ENCODE measurements around the gene WRAP73. TPM values are rescaled to one million over a fixed set of nuclear protein-coding genes. Genes with fewer than 3 reads are reported as not detected.

The WRAP73 gene
- total RNA-seq, 1 experiment from 2014 or later: 25.3 TPM

DNA sequence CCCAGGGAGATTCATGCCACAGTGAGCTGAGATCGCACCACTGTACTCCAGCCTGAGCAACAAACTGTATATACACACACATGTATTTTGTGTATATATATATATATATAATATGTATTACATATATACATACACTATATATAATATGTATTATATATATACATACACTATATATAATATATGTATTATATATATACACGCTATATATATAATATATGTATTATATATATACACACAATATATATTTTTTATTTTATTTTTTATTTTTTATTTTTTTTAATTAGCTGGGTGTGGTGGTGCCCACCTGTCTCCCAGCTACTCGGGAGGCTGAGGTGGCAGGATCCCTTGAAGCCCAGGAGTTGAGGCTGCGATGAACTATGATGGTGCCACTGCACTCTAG lies 11.7 kb upstream of the WRAP73 start:
- ChIA-PET CTCF (interaction anchor here (0.6 to 1.1 kb wide), 2 partner anchors 7 to 63 kb away, joined by 3 to 4 read pairs; no protein-coding TSS in a partner anchor), POLR2A (no interaction called here)
- Mint-ChIP-seq H3K27ac (ENCODE audit: low read depth, unreplicated experiment) (no peak overlapping the region), H3K9me3 (ENCODE audit: unreplicated experiment) (no peaks in the 10 kb centered on the region), H3K4me3 (ENCODE audit: unreplicated experiment) (no peak overlapping the region), H3K27me3 (ENCODE audit: insufficient read depth, unreplicated experiment) (no peaks in the 10 kb centered on the region), H3K4me1 (ENCODE audit: insufficient read depth, unreplicated experiment) (no peaks in the 10 kb centered on the region), H3K36me3 (ENCODE audit: insufficient read depth, unreplicated experiment) (no peaks in the 10 kb centered on the region)
- no peak for DNase-seq (ENCODE audit: unreplicated experiment)
- no TSS peak for BruUV-seq (replicated peaks)
- intact Hi-C loops (cut with micrococcal nuclease): no loop called here
- TF ChIP-seq, protein P1, sequence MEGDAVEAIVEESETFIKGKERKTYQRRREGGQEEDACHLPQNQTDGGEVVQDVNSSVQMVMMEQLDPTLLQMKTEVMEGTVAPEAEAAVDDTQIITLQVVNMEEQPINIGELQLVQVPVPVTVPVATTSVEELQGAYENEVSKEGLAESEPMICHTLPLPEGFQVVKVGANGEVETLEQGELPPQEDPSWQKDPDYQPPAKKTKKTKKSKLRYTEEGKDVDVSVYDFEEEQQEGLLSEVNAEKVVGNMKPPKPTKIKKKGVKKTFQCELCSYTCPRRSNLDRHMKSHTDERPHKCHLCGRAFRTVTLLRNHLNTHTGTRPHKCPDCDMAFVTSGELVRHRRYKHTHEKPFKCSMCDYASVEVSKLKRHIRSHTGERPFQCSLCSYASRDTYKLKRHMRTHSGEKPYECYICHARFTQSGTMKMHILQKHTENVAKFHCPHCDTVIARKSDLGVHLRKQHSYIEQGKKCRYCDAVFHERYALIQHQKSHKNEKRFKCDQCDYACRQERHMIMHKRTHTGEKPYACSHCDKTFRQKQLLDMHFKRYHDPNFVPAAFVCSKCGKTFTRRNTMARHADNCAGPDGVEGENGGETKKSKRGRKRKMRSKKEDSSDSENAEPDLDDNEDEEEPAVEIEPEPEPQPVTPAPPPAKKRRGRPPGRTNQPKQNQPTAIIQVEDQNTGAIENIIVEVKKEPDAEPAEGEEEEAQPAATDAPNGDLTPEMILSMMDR (IDR thresholded peaks at IDR 0.05; ENCODE audit: unreplicated experiment): no peak

DNA sequence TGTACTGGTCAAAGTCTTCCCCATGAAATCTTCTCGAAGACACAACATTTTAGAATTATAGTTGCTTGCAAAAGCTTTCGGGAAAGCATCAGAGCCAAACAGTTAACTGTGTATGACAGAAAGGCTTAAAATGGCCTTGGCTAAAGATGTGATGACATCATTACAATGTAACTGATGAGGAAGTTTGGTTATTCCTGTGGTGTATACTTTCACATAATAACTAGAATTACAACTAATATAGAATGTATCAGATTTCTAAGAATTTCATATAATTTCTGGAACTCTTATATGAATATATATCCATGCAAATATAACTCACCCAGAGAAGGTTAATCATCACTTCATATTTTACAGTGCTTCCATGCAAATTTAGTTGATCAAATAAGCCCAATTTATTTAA lies 10.8 kb upstream of the WRAP73 start:
- H3K27ac Mint-ChIP-seq (ENCODE audit: low read depth, unreplicated experiment): no peak overlapping the region
- BruUV-seq (replicated peaks): no TSS peak
- CTCF ChIA-PET: no interaction called here
- H3K4me3 Mint-ChIP-seq (ENCODE audit: unreplicated experiment): no peak overlapping the region
- no peaks in the 10 kb centered on the region for H3K27me3 Mint-ChIP-seq (ENCODE audit: insufficient read depth, unreplicated experiment)
- H3K4me1 Mint-ChIP-seq (ENCODE audit: insufficient read depth, unreplicated experiment): no peaks in the 10 kb centered on the region
- no peak for DNase-seq (ENCODE audit: unreplicated experiment)
- H3K9me3 Mint-ChIP-seq (ENCODE audit: unreplicated experiment): no peaks in the 10 kb centered on the region
- POLR2A ChIA-PET: no interaction called here
- no peaks in the 10 kb centered on the region for H3K36me3 Mint-ChIP-seq (ENCODE audit: insufficient read depth, unreplicated experiment)
- intact Hi-C loops (cut with micrococcal nuclease): no loop called here
- TF ChIP-seq, protein P1 (IDR thresholded peaks at IDR 0.05; ENCODE audit: unreplicated experiment): no peak

DNA sequence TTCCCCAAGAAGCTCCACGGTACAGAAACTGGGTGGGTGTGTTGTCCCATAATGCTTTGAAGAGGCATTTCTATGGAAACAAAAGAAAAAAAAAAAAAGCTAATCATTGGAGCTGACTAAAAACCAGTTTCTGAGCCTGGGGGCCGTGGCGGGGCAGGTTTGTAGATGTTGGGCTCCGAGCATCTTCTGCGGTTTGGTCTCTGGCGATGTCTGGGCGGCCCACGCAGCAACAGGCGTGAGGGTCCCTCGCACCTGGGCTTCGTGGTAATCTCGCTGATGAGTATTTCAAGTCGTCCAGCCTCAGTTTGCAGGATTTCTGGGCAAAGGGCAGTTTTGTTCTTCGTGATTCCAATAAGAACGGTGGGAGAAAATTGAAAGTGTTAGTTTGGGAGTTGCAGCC lies 9.2 kb upstream of the WRAP73 start:
- intact Hi-C loops (cut with micrococcal nuclease): no loop called here
- H3K27ac Mint-ChIP-seq (ENCODE audit: low read depth, unreplicated experiment): no peak overlapping the region
- ChIA-PET CTCF (no interaction called here), POLR2A (interaction anchor here (1.2 kb wide), 1 partner anchor 17 kb away, joined by 3 read pairs; no protein-coding TSS in a partner anchor)
- H3K36me3 Mint-ChIP-seq (ENCODE audit: insufficient read depth, unreplicated experiment): no peaks in the 10 kb centered on the region
- no peak for DNase-seq (ENCODE audit: unreplicated experiment)
- BruUV-seq (replicated peaks): no TSS peak
- no peak overlapping the region for H3K4me3 Mint-ChIP-seq (ENCODE audit: unreplicated experiment)
- no peaks in the 10 kb centered on the region for H3K9me3 Mint-ChIP-seq (ENCODE audit: unreplicated experiment)
- TF ChIP-seq, protein P1 (IDR thresholded peaks at IDR 0.05; ENCODE audit: unreplicated experiment): no peak
- no peaks in the 10 kb centered on the region for H3K4me1 Mint-ChIP-seq (ENCODE audit: insufficient read depth, unreplicated experiment)
- H3K27me3 Mint-ChIP-seq (ENCODE audit: insufficient read depth, unreplicated experiment): no peaks in the 10 kb centered on the region

DNA sequence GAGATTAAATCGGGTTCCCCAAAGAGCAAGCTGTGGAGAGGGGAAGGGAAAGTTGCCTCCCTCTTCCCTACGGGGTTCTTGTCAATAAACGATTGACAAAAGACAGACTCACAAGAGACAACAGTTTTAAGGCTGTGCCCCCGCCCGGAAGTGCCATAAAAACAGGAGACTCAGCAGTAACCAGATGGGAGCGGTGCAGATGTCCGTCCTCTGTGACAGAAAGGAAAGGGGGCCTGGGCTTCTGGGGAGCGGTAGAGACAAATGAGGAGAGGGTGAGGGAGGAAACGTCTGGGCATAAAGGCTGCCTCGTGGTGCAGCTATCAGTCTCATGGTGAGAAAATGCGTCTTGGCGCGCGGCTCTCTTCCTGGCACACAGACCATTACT lies 8.3 kb upstream of the WRAP73 start:
- no peak for DNase-seq (ENCODE audit: unreplicated experiment)
- Mint-ChIP-seq H3K4me3 (ENCODE audit: unreplicated experiment) (no peak overlapping the region), H3K4me1 (ENCODE audit: insufficient read depth, unreplicated experiment) (no peaks in the 10 kb centered on the region), H3K27me3 (ENCODE audit: insufficient read depth, unreplicated experiment) (no peaks in the 10 kb centered on the region), H3K9me3 (ENCODE audit: unreplicated experiment) (no peaks in the 10 kb centered on the region), H3K27ac (ENCODE audit: low read depth, unreplicated experiment) (no peak overlapping the region), H3K36me3 (ENCODE audit: insufficient read depth, unreplicated experiment) (no peaks in the 10 kb centered on the region)
- TF ChIP-seq, protein P1 (IDR thresholded peaks at IDR 0.05; ENCODE audit: unreplicated experiment): no peak
- CTCF ChIA-PET: no interaction called here
- POLR2A ChIA-PET: interaction anchor here (0.6 to 1.2 kb wide), 2 partner anchors 18 to 50 kb away, joined by 3 read pairs; no protein-coding TSS in a partner anchor
- intact Hi-C loops (cut with micrococcal nuclease): no loop called here
- BruUV-seq (replicated peaks): no TSS peak
